HepG2 (cell line): ENCODE results near the gene PMVK. TPM values are rescaled to one million over a fixed set of nuclear protein-coding genes. Genes with fewer than 3 reads are reported as not detected.

ENCODE experiments used
- ATAC-seq: fragments of 200-7000 bp; cut with Tn5 transposase; 3 replicates; pipeline ENCODE4 v1.9.1; 2020; ENCODE audit warnings: mild to moderate bottlenecking, moderate library complexity
- BruUV-seq: library from RNA; stranded (reverse); fragments of 400-500 nt; replicated peaks from 2 replicates; lab custom pipeline; 2021; lab: Mats Ljungman, UMichigan
- CTCF ChIA-PET: fragments of 300-600 bp; formaldehyde crosslinking; extraction: SDS; loops from one replicate; lab custom pipeline; 2021; ENCODE audit warnings: low total read pairs, inconsistent platforms, low intra/inter-chr PET ratio; lab: Yijun Ruan, JAX
- POLR2A ChIA-PET: fragments of 350-600 bp; sonication (Branson Sonifier 250); formaldehyde crosslinking; loops from one replicate; lab custom pipeline; 2020; ENCODE audit warnings: antibody characterized with exemption, inconsistent platforms; lab: Yijun Ruan, JAX
- DNase-seq: peaks from one replicate; pipeline ENCODE4 v3.0.0-alpha.2; 2015; ENCODE audit warnings: low spot score
- FAIRE-seq: peaks from 3 replicates; lab custom pipeline; 2011; peaks lifted over from hg19 to GRCh38; lab: Jason Lieb, UNC
- H2AFZ ChIP-seq: one replicate; pipeline ENCODE4 v1.6.1; 2011; ENCODE audit warnings: low read length, inconsistent platforms
- H3K27ac ChIP-seq: fragments of 300-600 bp; 3 replicates; pipeline ENCODE4 v1.8.0; 2011; ENCODE audit warnings: mixed run types, mild to moderate bottlenecking, mixed read lengths, low read length, inconsistent platforms; ENCODE audit not compliant: insufficient read depth; ENCODE audit errors: extremely low read length
- H3K27me3 ChIP-seq, 2 experiments: fragments of 200-600 bp in 1 of 2; 2 replicates in 1 of 2; 3 replicates in 1 of 2; pipeline versions ENCODE4 v1.6.0 to v1.8.0; 2011; ENCODE audit warnings: low read length in 2 of 2, mild to moderate bottlenecking in 2 of 2, moderate library complexity in 2 of 2, inconsistent platforms in 1 of 2; ENCODE audit not compliant: insufficient read depth in 2 of 2, control insufficient read depth in 1 of 2
- H3K36me3 ChIP-seq, 2 experiments: fragments of 200-600 bp in 1 of 2; replicated peaks in 1 of 2; 2 replicates in 1 of 2; 3 replicates in 1 of 2; pipeline versions ENCODE4 v1.5.1 to v1.8.0; 2011; ENCODE audit warnings: low read length in 2 of 2, inconsistent platforms in 1 of 2; ENCODE audit not compliant: insufficient read depth in 2 of 2, control insufficient read depth in 1 of 2
- H3K4me1 ChIP-seq: 2 replicates; pipeline ENCODE4 v1.5.1; 2012; ENCODE audit warnings: low read length, inconsistent platforms; ENCODE audit not compliant: insufficient read depth
- H3K4me2 ChIP-seq: 2 replicates; pipeline ENCODE4 v1.6.0; 2011; ENCODE audit warnings: low read depth, low read length, inconsistent platforms
- H3K4me3 ChIP-seq, 3 experiments: fragments of 200-600 bp in 1 of 3; sonication (generic), shearing (Covaris generic) in 1 of 3; replicated peaks in 1 of 3; 2 replicates each; pipeline ENCODE4 v1.5.1; 2011 to 2016; ENCODE audit warnings: low read length in 3 of 3, inconsistent platforms in 2 of 3, low read depth in 2 of 3, mild to moderate bottlenecking in 2 of 3, control low read depth in 1 of 3, mixed read lengths in 1 of 3; ENCODE audit not compliant: insufficient read depth in 1 of 3
- H3K79me2 ChIP-seq: one replicate; pipeline ENCODE4 v1.6.1; 2011; ENCODE audit warnings: low read length, inconsistent platforms; ENCODE audit not compliant: insufficient read depth
- H3K9ac ChIP-seq: 2 replicates; pipeline ENCODE4 v1.6.0; 2011; ENCODE audit warnings: mild to moderate bottlenecking, low read depth, low read length, inconsistent platforms; ENCODE audit not compliant: insufficient read depth
- H3K9me3 ChIP-seq: 2 replicates; pipeline ENCODE4 v1.5.1; 2012; ENCODE audit warnings: mild to moderate bottlenecking, low read length
- H4K20me1 ChIP-seq: 2 replicates; pipeline ENCODE4 v1.6.0; 2011; ENCODE audit warnings: inconsistent platforms, mild to moderate bottlenecking, low read length, moderate library complexity; ENCODE audit not compliant: insufficient read depth
- ISX ChIP-seq: sonication (generic); formaldehyde crosslinking; conservative IDR thresholded peaks from 2 replicates; pipeline ENCODE4 v1.5.0; 2020; ENCODE audit warnings: missing genetic modification reagents
- MED13 ChIP-seq: sonication (generic); formaldehyde crosslinking; IDR thresholded peaks from 2 replicates; pipeline ENCODE4 v1.5.0; 2020; ENCODE audit warnings: missing genetic modification reagents
- SOX5 ChIP-seq: IDR thresholded peaks from 2 replicates; pipeline ENCODE4 v1.6.1; 2016; ENCODE audit warnings: borderline replicate concordance
- TCF12 ChIP-seq, 2 experiments: fragments of 450-650 bp in 1 of 2; sonication (generic) in 1 of 2; formaldehyde crosslinking in 1 of 2; IDR thresholded peaks; 2 replicates each; pipeline versions ENCODE4 v1.6.1 to v1.8.0; 2017 to 2022; ENCODE audit warnings: antibody characterized with exemption in 1 of 2, mild to moderate bottlenecking in 1 of 2, missing genetic modification reagents in 1 of 2, moderate library complexity in 1 of 2
- ZKSCAN8 ChIP-seq: IDR thresholded peaks from 2 replicates; pipeline ENCODE4 v1.6.1; 2016; ENCODE audit warnings: borderline replicate concordance, missing genetic modification reagents, missing compliant biosample characterization
- ZNF552 ChIP-seq: sonication (generic); formaldehyde crosslinking; IDR thresholded peaks from 2 replicates; pipeline ENCODE4 v1.9.0; 2022; ENCODE audit warnings: missing genetic modification reagents, mild to moderate bottlenecking, borderline replicate concordance
- ZNF619 ChIP-seq: sonication (generic); formaldehyde crosslinking; IDR thresholded peaks from 2 replicates; pipeline ENCODE4 v1.4.0; 2020; ENCODE audit warnings: mild to moderate bottlenecking, missing genetic modification reagents
- WGBS: methylation state at CpG from one replicate; pipeline ENCODE4 v1.1.6; 2017; ENCODE audit warnings: low lambda C conversion rate; 5-methylcytosine and 5-hydroxymethylcytosine counted together
- in situ Hi-C: cut with HindIII; loops from 2 replicates; pipeline ENCODE4 v1.10.0; 2017; ENCODE audit warnings: low pct_unique_long_range_greater_than_20kb; ENCODE audit not compliant: extremely low pct_ligation_motif_present
- intact Hi-C: fragments of 100-400 bp; cut with micrococcal nuclease; formaldehyde crosslinking; loops from one replicate; pipeline ENCODE4 v1.10.0; 2022; ENCODE audit not compliant: unreplicated experiment
- polyA plus RNA-seq, 8 experiments: library from polyadenylated mRNA; depleted of rRNA in 3 of 8; stranded (reverse) in 7 of 8; unstranded in 1 of 8; fragments of >200 nt; fragmentation: Illumina TruSeq in 4 of 8; extraction: Trizol in 4 of 8; gene quantifications; 2 replicates each; pipeline versions ENCODE4 v1.2.1 to v1.2.3, GENCODE V29; 2011 to 2016; ENCODE audit warnings: low read depth in 4 of 8, missing spikeins in 1 of 8, mixed read lengths in 1 of 8; ENCODE audit not compliant: insufficient read depth in 1 of 8
- total RNA-seq, 5 experiments: library from RNA; depleted of rRNA; stranded (reverse); fragments of >200 nt; fragmentation: Illumina TruSeq; extraction: Trizol; gene quantifications; 2 replicates each; pipeline ENCODE4 v1.2.3, GENCODE V29; 2016; ENCODE audit warnings: low read depth in 1 of 5
- TF ChIP-seq, protein P1 (sequence below): sonication (generic); formaldehyde crosslinking; IDR thresholded peaks from 2 replicates; pipeline ENCODE4 v1.4.0; 2020; ENCODE audit warnings: mild to moderate bottlenecking, missing genetic modification reagents

The PMVK gene
- total and polyA plus RNA-seq, 2 of the 13 experiments (the other 11 are each of a cell fraction or from before 2014, with no cell fraction given): 3.9 to 12.6 TPM

- H3K36me3 ChIP-seq: no peaks in the 10 kb centered on the region
- H4K20me1 ChIP-seq: no peaks in the 10 kb centered on the region
- no peak overlapping the region for H2AFZ ChIP-seq
- FAIRE-seq (no peak), ATAC-seq (no peak), DNase-seq (no peak)
- no TSS peak for BruUV-seq
- no peaks in the 10 kb centered on the region for H3K4me1 ChIP-seq
- in situ Hi-C loops: no loop called here
- no peak overlapping the region for H3K4me3 ChIP-seq
- ChIA-PET CTCF (no interaction called here), POLR2A (no interaction called here)
- no peak overlapping the region for H3K4me2 ChIP-seq
- 28% methylated on average over 7 of the region's 7 CpGs for WGBS
- no peak overlapping the region for H3K27ac ChIP-seq
- 0 out of 5 replicates have a peak, but pooled peaks cover 0 to 15% of the 10 kb centered on the region in 2 experiments for H3K27me3 ChIP-seq
- H3K79me2 ChIP-seq: no peaks in the 10 kb centered on the region
- H3K9me3 ChIP-seq: no peaks in the 10 kb centered on the region
- no peak for TF ChIP-seq ZNF619 (CRISPR knock-in tag)
- TF ChIP-seq, all 625 proteins: peak for 0
- intact Hi-C loops: no loop called here
- H3K9ac ChIP-seq: no peak overlapping the region
These were observed 40.7 kb downstream of the PMVK start for GRCh38 chr1:154895798-154896197.

GRCh38 chr1:154891452-154891851 is 45.1 kb downstream of the PMVK start:
- intact Hi-C loops (no loop called here), in situ Hi-C loops (no loop called here)
- DNase-seq: no peak
- H3K79me2 ChIP-seq: no peaks in the 10 kb centered on the region
- POLR2A ChIA-PET: no interaction called here
- no peak overlapping the region for H3K4me2 ChIP-seq
- no peak for ATAC-seq
- no peak overlapping the region for H3K27ac ChIP-seq
- no TSS peak for BruUV-seq
- H4K20me1 ChIP-seq: no peaks in the 10 kb centered on the region
- TF ChIP-seq MED13: no peak
- no peak for FAIRE-seq
- H3K9me3 ChIP-seq: no peaks in the 10 kb centered on the region
- H3K4me1 ChIP-seq: peaks cover 3% of the 10 kb centered on the region
- no peaks in the 10 kb centered on the region for H3K36me3 ChIP-seq
- H3K9ac ChIP-seq: no peak overlapping the region
- CTCF ChIA-PET: no interaction called here
- 28% methylated on average over 1 of the region's 1 CpG for WGBS
- no peak overlapping the region for H2AFZ ChIP-seq
- H3K27me3 ChIP-seq: peaks cover 0 to 12% of the 10 kb centered on the region in 2 experiments; a peak in 1 of 5 replicates
- no peak overlapping the region for H3K4me3 ChIP-seq

GRCh38 chr1:154888757-154889156 is 47.8 kb downstream of the PMVK start:
- no peak for ATAC-seq
- CTCF ChIA-PET: no interaction called here
- no peak for TF ChIP-seq ZNF552 (CRISPR knock-in tag)
- TF ChIP-seq ZKSCAN8 (CRISPR knock-in tag): no peak
- no peak for TF ChIP-seq TCF12 (IDR thresholded peaks at IDR 0.05)
- no peak for TF ChIP-seq TCF12 (CRISPR knock-in tag; IDR thresholded peaks at IDR 0.05)
- no peak for TF ChIP-seq ISX (CRISPR knock-in tag)
- TF ChIP-seq, protein P1, sequence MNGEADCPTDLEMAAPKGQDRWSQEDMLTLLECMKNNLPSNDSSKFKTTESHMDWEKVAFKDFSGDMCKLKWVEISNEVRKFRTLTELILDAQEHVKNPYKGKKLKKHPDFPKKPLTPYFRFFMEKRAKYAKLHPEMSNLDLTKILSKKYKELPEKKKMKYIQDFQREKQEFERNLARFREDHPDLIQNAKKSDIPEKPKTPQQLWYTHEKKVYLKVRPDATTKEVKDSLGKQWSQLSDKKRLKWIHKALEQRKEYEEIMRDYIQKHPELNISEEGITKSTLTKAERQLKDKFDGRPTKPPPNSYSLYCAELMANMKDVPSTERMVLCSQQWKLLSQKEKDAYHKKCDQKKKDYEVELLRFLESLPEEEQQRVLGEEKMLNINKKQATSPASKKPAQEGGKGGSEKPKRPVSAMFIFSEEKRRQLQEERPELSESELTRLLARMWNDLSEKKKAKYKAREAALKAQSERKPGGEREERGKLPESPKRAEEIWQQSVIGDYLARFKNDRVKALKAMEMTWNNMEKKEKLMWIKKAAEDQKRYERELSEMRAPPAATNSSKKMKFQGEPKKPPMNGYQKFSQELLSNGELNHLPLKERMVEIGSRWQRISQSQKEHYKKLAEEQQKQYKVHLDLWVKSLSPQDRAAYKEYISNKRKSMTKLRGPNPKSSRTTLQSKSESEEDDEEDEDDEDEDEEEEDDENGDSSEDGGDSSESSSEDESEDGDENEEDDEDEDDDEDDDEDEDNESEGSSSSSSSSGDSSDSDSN (CRISPR knock-in tag): no peak
- TF ChIP-seq SOX5 (CRISPR knock-in tag): no peak

More at GRCh38 chr1:154888757-154889156, 47.8 kb downstream of the PMVK start:
- intact Hi-C loops (no loop called here), in situ Hi-C loops (no loop called here)
- no peak overlapping the region for H3K4me2 ChIP-seq
- no peaks in the 10 kb centered on the region for H4K20me1 ChIP-seq
- H3K79me2 ChIP-seq: no peaks in the 10 kb centered on the region
- FAIRE-seq (no peak), DNase-seq (no peak)
- POLR2A ChIA-PET: no interaction called here
- H3K9me3 ChIP-seq: no peaks in the 10 kb centered on the region
- no peak overlapping the region for H2AFZ ChIP-seq
- H3K4me1 ChIP-seq: peaks cover 30% of the 10 kb centered on the region
- no peaks in the 10 kb centered on the region; a peak in 1 of 5 replicates for H3K27me3 ChIP-seq
- 51% methylated on average over 7 of the region's 7 CpGs for WGBS
- H3K9ac ChIP-seq: no peak overlapping the region
- no peak overlapping the region for H3K27ac ChIP-seq
- no peaks in the 10 kb centered on the region for H3K36me3 ChIP-seq
- BruUV-seq: no TSS peak
- no peak overlapping the region for H3K4me3 ChIP-seq
